Skin of body (tissue), 2 donors: ENCODE results near the gene CHD2. TPM values are rescaled to one million over a fixed set of nuclear protein-coding genes. Genes with fewer than 3 reads are reported as not detected.

ENCODE experiments used
- DNase-seq: peaks from one replicate; lab custom pipeline; 2025; lab: John Stamatoyannopoulos, UW
- total RNA-seq: library from RNA; depleted of rRNA; stranded (reverse); fragments of >200 nt; gene quantifications from one replicate; pipeline ENCODE4 v1.2.3, GENCODE V29; 2014

CHD2 gene
- total RNA-seq, 1 donor from 2014 or later = 174 TPM

DNA sequence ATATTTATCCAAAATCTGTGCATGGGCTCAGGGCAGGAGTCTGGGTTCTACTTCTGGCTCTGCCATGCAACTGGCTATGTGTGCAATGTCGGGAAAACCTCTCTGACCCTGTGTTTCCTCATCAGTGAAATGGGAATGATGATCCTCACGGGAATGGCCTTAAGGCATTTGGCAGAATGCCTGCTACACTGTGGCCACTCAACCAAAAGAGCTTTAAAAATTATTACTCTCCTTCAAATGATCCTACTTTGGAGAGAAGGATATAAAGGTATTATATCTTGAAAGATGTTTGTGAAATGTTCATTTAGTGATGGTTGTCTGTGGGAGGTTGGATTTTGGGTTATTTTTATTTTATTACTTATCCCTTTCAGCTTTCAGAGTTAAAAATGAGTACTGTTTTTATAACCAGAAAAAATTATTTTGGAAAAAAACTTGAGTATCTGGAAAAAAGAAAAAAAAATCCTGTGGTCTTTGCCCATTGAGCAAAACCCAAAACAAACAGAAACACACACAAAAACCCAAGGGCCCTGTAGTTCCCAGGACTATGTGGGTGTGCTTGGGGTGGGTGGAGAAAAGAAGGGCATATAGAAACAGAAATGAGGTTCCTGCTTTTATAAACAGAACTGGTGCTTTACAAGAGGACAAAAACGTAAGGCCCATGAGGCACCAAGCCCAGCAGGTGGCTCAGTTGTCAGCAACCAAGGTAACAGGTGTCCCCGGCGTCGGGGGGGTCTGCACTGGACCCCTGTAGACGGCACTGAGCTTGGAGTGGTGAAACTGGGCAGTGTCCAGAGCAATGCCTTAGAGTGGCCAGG is 166.9 kb downstream of the CHD2 start:
- DNase-seq = no peak

- no peak for DNase-seq
Measured at GRCh38 chr15:93067649-93068085, 167.5 kb downstream of the CHD2 start.

GRCh38 chr15:93068581-93069199 is 168.6 kb downstream of the CHD2 start:
- DNase-seq = no peak

GRCh38 chr15:93070132-93070531 is 170.0 kb downstream of the CHD2 start:
- no peak for DNase-seq

GRCh38 chr15:93070551-93071296 is 170.6 kb downstream of the CHD2 start:
- no peak for DNase-seq

GRCh38 chr15:93071469-93071936 is 171.4 kb downstream of the CHD2 start:
- no peak for DNase-seq

DNA sequence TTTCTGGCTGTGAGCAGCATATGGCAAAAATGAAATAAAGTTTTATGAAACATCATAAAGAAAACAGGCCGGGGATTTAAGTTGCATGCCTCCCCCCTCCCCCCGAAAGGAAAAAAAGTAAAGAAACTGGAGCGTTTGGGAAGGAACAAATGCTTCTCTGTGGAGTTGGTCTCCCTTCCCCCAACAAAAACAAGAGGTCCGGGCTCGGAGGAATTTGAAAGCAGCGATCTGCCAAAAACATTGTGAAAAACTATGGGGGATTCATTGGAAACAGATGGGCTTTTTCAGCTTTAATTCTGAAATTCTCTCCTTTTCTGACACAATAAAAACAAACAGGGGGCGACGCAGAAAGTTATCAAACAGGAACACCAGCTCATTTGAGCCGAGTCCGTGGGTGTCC is 171.9 kb downstream of the CHD2 start:
- DNase-seq = peak; percentile 80

DNA sequence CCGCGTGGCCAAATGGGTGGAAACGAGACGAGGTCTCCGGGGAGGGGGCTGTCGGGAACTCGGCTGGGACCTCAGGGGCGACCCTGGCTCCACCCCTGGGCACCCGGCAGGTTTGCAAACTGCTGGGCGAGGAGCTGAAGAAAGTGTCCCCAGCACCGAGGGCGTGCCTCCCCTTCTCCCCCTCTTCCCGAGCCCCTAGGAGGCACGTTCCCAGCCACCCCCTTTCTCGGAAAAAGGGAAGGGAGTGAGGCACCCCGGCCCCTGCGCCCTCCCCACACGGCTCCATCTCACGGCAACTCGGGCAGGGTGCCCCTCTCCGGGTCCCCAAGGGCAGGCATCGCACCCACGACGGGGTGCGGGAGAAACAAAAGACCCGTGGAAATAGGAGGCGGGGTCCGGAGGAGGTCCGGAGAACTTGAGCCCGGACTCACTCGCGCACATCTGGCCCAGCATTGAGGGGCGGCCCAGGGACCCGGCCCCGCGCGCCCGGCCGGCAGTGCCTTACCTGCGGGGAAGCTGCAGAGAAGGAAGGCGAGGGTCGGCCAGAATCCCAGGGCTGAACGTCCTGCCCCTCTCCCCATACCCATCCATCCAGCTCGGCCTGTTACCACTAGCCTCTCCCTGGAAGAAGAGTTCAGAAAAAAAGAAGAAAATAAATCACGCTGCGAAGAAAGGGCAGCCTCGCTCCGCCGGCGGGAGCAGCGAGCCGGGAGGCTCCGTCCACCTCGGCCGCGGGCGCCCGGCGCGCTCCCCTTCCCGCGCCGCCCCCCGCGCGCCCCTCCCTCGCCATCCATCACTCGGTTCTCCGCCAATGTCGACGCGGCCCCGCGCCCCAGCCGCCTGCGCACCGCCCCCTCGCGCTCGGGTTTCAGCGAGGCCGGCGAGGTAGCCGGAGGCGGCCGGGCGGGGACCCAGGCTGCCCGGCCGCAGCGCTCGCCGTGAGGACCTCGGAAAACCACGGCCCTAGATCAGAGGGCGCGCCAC is 172.6 kb downstream of the CHD2 start:
- peak; percentile 59 for DNase-seq

- no peak for DNase-seq
Measured at GRCh38 chr15:93073465-93073952, 173.4 kb downstream of the CHD2 start.

DNA sequence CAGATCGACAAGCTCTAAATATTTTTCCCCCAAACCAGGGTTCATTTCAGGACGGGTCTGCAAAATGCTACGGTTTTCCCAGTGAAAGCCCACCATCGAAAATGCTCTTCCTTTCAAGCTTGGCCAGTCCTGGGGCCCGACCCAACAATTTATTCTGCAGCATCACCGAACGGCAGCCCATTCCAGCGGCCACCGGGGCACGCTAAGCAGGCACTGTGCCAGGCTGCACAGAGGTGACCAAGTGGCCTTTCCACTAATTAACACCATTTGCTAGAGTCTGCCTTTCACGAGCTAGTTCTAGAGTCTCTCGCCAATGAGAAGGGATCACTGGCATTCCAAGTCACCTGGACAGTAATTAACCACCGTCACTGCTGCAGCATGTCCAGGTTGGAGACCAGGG is 174.5 kb downstream of the CHD2 start:
- DNase-seq = no peak

GRCh38 chr15:93076217-93076616 is 176.1 kb downstream of the CHD2 start:
- DNase-seq = no peak

DNA sequence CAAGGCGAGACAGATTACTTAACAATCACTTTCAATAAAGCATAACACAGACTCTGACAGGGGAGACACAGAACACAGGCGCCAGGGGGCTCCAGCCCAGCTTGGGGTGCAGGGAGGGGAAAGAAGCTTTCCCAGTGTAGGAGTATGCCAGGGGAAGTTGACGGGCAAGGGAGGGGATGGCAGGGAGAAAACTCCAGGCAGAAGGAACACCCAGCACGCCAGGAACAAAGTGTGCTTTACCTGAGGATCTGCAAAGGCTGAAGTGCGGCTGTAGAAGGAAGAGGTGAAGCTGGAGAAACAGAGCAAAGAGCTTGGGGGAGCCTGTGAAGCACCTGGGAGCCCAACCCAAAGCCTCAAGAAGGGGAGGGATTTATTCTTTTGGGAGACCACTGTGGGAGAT is 176.8 kb downstream of the CHD2 start:
- DNase-seq = no peak

Other genes starting within 250 kb of the CHD2 start
- 16.2 TPM for gene FAM174B, start 244.5 kb upstream of the CHD2 start, total RNA-seq
- 10.4 TPM for gene RGMA, start 188.9 kb downstream of the CHD2 start, total RNA-seq